Bone marrow (tissue), 2 donors: ENCODE results near the gene ZC3H18.

ENCODE experiments used
- DNase-seq, 2 donors: peaks; one replicate each; lab custom pipeline; 2025; lab: John Stamatoyannopoulos, UW

The ZC3H18 gene

DNA sequence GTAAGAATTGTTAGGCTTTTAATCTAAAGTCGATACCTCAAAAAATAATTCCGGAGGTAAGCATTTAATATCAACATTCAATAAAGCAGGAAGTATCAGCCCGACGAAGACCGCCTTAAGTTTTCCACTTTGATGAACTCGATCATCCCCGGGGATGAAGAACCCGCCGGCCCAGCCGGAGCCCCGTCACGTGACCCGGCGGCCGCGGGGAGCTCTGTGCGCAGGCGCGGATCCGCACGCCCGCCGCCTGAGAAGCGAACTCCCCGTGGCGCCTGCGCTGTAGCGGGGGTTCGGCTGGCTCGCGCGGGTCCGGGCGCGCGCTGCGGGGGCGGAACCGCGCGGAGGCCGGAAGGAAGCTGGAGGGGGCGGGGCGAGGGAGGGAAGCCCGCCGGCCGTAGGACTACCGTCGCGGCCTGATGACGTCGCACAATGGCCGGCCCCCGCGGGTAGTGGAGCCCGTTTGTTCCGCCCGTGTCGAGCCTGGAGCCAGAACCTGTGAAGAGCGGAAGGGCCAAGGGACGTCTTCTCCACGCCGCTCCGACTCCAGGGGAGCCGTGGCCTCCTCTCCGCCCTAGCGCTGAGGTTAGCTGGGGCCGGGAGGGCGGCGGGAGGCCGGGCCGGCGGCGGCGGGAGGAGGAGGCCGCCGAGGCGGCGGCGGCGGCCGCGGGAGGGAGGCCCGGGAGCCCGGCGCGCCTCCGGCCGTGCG is at the start of gene ZC3H18:
Gene ZC3H18, plus strand, starts transcription at position 419 of the 706 bp plus-strand sequence. CDS start 6,721 bp downstream, outside the sequence.
- peak; percentile 89 to 90 for DNase-seq

DNA sequence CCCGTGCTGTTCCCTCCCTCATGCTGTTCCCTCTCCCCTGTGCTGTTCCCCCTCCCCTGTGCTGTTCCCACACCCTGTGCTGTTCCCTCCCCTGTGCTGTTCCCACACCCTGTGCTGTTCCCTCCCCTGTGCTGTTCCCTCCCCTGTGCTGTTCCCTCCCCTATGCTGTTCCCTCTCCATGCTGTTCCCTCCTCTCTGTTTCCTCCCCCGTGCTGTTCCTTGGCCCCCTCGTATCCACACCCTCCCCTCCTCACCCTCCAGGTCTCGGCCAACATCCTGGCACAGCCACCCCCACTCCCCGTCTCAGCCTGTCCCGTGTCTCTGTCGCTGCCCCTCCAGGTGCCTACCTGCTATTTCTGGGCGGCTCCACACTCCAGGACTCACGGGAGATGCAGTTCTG is 48.5 kb upstream of the ZC3H18 start:
- no peak for DNase-seq

DNA sequence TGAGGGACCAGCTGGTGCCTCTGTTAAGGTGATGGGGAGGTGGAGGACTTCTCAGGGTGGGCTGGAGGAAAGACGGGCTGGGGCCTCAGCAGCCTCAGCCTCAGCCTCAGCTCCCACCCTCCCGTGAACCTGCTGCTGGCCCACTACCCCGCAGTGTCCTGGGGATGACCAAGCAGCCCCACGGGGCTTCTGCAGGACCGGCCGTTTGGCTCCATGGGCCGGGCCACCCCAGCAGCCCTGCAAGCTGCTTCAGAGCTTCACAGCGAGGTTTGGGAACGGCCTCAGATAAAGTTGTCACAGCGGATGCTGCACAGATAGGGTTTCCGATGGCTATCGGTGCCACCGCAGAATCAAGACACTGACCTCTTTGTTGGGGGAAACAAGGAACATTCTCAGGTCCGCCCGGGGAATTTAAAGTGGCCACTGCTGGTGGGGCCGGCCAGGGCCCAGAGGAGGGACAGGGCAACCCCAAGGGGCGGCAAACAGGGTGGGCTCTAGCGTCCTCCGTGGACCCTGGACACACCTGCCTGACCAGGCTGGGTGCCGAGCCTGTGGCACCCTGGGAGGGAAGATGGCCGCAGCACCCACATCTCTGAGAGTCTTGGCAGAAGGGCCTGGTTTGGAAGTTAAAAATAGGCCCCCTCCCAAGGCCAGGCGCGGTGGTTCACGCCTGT is 47.8 kb upstream of the ZC3H18 start:
- no peak for DNase-seq

DNA sequence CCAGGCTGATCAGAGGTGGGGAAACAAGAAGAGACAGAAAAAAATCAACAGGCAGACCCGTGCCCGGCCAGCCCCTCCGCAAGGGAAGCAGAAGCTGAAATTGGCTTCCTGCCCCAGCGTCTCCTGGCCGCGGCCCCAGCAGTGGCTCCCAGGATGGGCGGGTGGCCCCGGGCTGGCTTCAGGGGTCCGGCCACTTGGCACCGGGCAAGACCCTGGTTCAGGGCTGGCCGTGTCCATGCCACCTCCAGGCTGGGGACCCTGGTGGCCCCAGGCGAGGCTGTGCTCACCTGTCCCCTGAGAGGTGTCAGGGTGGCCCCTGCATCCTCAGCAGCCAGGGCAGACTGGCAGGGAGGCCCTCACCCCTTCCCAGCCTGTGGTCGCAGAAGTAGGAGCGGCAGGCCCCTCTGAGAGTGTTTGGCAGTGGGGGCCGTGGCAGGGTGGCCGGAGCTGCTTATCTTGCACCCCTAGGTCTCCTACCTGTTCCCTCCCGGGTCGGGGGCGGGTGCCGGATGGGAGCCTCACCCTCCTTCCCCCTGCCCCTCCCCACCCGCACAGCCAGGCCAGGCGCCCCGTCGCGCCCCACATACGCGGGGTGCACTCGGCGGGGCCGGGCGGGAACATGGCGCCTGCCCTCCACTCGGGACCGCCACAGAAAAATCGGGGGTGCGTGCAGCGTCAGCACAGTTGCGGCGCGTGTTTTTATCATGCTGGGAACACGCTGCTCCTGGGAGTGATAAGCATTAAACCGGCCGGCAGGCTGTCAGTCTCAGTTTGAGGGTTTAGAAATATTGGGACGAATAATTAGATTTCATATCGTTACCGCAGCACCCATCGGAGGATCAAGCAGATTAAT is 46.7 kb upstream of the ZC3H18 start:
- DNase-seq: no peak

DNA sequence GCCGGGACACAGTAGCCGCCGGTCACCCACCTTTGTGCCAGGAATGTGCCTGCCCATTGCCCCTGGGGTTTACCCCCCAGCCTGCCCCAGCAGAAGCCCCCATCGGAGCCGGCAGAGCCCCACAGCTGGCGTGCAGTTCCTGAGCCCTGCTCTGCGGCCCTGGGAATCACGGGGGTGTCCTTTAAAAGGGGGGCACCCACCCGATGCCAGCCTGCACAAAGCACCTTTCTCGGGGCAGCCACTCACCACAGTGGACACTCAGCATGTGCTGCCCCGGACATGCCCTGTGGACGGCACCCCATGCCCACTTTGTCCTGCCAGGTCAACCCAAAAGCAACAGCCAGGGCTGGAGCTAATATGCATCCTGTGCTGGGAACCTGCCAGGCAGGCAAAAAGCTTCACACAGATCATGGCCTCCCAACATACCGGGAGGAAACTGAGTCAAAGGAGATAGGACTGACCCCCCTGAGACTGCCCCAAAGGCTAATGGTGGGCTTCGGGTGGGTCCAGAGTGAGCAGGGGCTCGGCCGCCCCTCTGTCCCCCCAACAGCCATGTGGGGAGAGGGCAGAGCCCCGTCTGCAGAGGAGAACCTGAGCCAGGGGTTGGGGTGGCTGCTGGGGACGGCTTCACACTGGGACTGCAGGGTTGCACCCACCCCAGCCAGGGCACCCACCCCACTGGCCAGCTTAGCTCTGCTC is 45.8 kb upstream of the ZC3H18 start:
- no peak for DNase-seq

DNA sequence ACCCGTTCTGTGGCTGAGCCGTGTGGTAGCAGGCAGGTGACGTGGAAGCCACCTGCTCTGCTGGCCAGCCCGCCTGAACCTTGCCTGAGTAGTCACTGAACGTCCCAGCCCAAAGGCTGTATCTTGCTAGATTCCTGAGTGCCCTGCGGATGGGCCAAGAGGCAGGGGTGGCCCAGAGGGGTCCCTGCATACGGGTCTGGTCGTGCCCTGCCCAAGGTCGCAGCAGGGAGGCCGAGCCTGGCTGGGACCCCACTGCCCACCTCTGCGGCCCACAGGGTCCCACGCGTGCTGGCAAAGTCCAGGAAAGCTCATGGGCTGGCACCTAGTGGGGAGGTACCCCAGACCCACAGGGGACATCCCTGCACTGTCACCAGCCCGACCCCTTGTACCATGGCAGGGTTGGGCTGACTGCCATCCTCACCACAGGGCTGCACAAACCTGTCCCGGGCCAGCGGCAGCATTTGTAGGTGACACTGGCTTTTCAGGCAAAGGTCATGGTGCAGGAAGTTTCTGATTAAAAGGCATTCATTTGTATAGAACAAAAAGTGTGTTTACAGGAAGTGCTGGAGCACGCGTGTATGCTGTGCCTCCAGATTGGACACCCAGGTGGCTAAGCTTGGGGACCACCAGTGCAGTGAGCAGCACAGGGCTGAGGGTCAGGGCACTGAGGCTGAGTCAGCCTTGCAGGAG is 45.1 kb upstream of the ZC3H18 start:
- DNase-seq: no peak

DNA sequence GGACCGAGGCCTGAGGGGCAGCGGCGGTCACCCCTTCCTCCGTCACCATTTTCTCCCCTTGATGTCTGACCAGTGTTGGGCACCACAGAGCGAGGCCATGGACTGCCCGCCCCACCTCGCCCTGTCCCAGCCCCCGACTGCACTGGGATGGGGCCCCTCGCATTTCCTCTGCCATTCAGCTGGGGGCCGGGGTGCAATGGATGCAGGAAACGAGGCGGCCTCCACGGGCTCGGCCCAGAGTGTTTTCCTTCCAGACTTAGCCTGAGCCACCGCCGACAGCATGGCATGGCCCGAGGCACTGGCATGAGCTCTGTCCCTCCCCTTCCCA is 44.6 kb upstream of the ZC3H18 start:
- DNase-seq: no peak

DNA sequence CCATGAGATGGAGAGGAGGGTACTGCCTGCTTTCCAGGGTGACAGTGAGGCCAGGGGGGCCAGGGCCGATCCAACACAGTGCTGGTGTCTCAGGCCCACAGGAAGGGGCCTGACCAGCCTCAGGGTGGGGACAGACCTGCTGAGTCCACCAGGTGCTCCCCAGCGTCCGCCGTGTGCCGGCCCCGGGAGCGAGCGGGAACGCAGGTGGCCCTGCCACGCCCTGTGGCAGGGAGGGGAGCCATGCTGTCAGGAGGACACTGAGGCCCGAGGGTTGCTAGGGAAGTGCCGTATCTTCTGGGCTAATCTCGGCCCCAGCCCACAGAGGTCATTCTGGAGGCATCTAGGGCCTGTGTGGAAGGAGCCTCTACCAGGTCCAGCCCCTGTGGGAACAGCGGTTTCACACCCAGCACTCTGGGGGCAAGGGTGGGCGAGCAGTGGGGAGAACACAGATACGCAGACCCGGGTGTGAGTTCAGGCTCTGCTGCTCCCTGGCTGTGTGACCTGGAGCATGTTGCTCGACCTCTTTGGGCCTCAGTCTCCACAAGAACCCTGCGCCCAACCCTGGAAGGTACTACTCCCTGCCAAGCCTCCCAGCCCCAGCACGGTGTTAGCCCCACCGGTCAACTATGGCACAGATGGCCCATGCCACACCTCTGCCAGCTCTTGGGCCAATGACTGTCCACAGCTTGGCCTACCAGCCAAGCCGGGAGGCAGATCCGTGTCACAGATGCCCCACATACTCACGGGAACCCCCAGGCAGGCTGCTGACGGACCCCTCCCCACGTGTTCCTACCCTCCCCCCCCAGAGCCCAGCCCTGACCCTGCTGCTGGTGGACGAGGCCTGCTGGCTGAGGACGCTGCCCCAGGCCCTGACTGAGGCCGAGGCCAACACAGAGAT is 43.9 kb upstream of the ZC3H18 start:
- no peak for DNase-seq

DNA sequence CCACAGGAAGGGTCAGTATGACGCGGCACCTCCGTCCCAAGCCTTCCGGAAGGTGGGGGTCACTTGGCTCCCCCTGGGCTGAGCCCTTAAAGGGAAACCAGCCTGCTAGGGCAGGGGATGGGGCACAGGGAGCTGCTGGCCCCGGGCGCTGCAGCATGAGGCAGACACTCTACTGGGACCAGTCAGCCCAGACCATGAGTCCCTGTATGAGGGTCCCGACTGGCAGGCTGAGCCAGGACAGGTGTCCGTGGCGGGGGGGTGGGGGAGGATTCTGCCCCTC is 43.4 kb upstream of the ZC3H18 start:
- no peak for DNase-seq

DNA sequence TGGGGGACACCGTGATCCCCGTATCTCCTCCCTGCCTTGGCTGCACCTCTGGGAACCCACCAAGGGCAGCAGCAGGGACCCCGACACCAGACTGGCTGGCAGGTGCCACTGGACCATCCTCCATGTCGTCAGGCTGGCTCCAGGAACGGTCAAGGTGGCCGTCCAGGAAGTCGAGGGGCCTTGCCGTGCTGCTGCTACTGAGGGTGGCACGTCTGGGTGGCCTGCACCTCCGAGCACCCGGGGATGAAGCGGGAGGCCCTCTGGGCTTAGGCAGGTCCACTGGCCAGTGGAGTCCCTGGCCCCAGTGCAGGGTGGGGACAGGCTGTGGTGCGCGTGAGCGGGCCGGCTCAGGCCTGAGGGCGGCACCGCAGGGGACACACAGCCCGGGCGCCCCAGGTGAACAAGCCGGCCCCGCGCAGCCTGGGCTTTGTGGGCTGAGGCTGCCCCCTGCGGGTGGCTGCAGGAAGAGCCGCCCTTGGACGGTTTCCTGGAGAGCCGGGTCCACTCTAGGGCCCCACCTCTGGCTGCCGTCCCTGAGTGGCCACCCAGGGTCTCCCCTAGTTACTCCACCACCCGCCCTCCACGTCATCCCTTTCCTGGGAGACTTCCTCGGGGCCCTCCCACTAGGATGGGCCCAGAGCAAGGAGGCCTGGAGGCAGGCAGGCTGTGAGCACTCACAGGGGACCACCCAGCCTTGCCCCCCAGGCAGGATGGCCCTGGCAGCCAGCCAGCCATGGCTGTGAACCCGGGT is 42.8 kb upstream of the ZC3H18 start:
- DNase-seq: peak in 1 of 2 donors; percentile 19

DNA sequence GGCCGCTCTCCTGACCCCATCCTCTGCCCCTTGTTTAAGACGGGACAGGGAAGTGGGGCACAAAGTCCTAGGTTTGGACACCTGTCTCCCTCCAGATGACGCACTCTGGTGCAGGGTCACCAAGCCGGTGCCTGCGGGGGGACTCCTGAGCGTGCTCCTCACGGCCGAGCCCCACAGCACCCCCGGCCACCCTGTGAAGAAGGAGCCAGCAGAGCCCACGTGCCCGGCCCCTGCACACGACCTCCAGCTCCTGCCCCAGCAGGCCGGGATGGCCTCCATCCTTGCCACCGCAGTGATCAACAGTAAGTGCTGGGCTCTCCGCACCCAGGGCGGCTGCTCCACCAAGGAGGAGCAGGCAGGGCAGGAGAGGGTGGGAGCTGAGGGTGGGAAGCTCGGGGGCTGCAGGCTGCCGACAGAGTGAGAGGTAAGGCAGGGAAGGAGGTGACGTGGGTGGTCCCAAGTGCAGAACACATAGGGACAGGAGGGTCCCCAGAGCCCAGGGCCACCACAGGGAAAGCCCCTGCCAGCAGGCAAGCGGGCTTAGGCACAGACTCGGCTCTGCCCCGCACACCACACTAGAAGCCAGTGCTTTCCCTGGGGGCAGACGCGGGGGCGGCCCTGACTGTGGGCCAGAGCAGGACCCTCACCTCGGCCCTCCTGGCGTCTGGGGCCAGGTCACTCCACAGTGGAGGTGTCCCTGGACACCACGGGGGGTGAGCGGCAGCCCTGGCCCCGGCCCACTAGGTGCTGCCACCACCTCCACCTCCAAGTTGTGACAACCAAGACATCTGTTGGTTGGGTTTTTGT is 42.1 kb upstream of the ZC3H18 start:
- no peak for DNase-seq

DNA sequence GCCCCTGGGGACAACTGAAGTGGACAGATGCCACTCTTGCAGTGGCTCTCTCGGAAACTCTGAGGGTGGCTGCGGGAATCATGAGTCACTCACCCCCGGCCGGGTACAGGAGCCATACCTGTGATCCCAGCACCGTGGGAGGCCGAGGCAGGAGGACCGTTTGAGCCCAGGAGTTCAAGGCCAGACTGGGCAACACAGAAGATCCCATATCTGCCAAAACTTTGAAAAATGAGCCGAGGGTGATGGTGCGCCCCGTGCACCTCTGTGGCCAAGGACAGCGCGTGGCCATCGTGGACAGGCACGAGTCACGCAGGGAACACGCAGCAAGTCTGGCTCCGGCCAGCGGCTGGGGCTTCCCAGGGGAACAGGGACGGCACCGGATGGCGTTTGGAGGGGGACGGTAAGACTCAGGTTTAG is 41.3 kb upstream of the ZC3H18 start:
- no peak for DNase-seq

DNA sequence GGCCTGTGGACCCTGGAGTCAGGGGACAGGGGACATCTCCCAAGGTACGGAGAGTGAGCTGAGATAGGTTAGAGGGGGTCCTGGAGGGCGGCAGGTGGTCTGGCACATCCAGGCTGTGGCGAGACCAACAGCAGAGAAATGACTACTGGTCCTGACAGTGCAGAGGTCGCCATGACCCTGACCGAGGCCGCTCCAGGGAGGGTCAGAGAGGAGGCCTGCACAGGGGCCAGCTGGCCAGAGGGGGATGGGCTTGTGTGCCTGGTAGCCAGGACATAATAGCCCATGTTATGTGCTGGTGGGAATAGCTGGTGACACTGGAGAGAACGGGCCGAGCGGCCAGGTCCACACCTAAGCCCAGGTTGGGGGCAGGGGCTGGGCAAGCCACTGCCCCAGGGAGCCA is 40.6 kb upstream of the ZC3H18 start:
- DNase-seq: no peak

DNA sequence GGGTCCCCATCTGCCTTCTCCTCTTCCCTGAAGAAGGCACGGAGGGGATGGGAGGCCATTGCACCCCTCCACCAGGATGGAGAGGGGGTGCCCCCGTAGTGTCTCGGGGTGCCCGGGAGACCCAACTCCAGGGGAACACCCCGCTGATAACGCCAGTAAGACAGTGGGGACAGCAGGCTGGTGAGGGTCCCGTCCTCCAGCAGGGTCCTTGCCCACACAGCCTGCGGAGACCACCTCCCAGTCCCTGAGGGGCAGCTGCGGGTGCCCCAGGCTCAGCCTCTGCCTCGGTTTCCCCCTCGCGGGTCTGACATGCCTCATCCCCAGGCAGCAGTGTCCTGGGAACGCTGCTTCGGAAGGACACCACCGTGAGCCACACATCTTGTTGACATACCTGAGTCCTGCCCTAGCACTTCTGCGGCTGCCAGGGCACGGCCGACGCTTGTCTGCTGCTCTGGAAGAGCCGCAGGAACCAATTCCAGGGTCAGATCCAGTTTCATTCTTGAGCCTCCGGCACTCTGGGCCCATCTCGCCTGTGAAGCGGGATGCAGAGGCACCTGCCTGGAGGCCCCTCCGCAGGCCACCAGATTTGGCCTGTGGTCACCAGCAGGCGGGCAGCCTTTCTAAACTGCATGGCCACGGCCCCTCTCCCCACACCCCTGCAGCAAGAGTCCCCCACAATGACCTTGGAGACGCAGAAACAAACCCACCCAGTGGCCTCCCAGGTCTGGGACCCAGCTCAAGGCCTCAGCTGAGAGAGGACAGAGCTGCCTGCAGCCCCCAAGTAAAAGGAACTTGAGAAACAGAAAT is 39.9 kb upstream of the ZC3H18 start:
- no peak for DNase-seq

DNA sequence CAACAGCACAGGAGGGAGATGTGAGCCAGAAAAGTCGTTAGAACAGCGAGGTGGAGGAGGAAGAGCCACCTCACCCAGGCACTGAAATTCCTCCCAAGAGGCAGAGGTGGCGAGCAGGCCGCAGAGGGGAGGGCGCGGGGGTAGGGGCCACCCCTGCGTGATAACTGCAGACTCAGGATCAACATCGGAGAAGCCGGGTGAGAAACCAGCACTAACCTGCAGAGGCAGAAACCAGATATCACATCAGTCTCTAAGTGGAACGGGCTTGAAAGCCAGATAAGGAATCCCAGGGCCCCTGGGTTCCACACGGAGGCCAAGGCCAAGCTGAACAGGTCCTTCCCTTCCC is 39.4 kb upstream of the ZC3H18 start:
- DNase-seq: no peak

DNA sequence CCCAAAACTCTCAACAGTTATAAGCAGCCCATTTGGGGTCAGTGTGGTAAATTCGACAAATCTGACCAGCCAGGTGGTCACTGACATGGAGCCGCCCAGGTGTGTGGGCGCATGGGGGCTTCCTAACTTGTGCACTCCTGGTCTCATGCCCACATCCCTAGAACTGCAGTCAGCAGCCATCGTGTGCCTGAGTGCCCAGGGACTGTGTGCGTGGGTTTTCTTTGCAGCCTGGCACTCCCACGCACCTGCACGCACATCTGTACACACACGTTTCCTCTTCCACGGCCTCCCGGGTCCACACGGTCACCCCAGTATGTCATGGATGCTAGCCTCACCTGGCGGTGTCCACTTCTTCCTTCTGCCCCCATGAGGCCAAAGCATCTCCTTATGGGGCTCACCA is 38.9 kb upstream of the ZC3H18 start:
- no peak for DNase-seq

DNA sequence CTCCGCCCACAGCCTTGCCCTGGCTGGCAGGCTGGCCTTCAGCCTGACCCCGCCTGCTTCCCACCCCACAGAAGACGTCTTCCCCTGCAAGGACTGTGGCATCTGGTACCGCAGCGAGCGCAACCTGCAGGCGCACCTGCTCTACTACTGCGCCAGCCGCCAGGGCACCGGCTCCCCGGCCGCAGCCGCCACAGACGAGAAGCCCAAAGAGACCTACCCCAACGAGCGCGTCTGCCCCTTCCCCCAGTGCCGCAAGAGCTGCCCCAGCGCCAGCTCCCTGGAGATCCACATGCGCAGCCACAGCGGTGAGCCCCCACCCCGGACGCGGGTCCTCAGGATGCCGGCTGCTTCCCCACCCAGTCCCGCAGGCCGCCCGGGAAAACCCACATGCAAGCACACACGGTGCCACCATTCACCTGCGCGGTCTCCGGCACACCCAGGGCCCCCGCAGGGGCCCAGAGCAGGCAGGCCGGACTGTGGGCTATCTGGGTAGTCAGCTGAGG is 38.2 kb upstream of the ZC3H18 start:
- DNase-seq: no peak

DNA sequence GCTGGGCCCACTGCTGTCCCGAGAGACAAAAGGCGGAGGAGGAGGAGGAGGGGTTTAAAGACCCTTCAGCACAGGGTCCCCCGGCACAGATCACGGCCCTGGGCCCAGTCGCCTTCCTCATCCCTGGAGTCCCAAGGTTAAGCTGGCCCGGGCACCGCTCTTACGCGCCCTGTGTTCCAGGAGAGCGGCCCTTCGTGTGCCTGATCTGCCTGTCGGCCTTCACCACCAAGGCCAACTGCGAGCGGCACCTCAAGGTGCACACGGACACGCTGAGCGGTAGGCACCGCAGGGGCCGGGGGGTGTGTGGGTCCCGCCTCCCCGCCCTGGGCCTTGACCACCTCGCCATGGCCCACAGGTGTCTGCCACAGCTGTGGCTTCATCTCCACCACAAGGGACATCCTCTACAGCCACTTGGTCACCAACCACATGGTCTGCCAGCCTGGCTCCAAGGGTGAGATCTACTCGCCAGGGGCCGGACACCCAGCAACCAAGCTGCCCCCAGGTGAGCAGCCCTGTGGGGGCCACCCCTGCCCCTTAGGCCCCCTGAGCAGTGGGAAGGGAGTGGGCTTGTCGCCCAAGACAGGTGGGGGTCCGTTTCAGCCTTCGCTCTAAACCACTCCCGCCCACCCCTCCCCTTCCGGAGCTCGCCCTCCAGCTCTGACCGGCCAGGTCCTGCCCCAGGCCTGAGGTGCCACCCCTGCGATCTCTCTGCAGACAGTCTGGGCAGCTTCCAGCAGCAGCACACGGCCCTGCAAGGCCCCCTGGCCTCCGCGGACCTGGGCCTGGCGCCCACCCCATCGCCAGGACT is 37.6 kb upstream of the ZC3H18 start:
- no peak for DNase-seq
